Fibroblast of pulmonary artery (primary cell): ENCODE measurements around the gene ADH1B.
A peak's percentile ranks its signal among the peaks of the same experiment; 100 is the strongest.

Experiments
- DNase-seq: peaks from one replicate; pipeline ENCODE4 v3.0.0-alpha.2; 2010; ENCODE audit warnings: low read depth
- H3K4me3 ChIP-seq: replicated peaks from 2 replicates; pipeline ENCODE4 v1.5.1; 2011; ENCODE audit warnings: low read depth, mild to moderate bottlenecking, control low read depth, low read length, moderate library complexity
- CTCF ChIP-seq: IDR thresholded peaks from 2 replicates; pipeline ENCODE4 v1.5.1; 2011; ENCODE audit warnings: mild to moderate bottlenecking, control low read depth, low read length, inconsistent platforms; ENCODE audit errors: missing control alignments

The ADH1B gene

DNA sequence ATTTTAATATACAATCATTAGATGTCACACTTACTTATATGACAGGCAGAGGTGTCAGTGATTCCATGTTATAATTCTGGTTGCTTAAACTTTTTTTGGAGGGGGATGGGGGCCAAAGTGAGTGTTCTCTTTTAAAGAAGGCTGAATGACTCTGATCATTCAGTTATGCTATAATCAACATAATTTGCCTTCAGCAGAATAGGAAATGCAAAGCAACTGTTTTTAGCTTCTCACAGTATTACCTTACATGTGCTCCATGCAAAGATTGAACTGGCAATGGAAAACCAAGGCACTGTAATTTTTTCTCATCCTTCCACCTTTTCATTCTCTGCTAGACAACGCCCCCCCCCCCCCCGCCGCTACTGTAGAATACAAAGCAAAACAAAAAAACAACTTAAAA, 18.0 kb upstream of the ADH1B start:
- no peak for TF ChIP-seq CTCF
- no peak for DNase-seq
- no peak overlapping the region for H3K4me3 ChIP-seq

GRCh38 chr4:99336553-99336952, 15.4 kb upstream of the ADH1B start:
- no peak for TF ChIP-seq CTCF
- H3K4me3 ChIP-seq, result no peak overlapping the region
- DNase-seq, result no peak

- TF ChIP-seq CTCF, result no peak
- no peak overlapping the region for H3K4me3 ChIP-seq
- no peak for DNase-seq
Measured at GRCh38 chr4:99334880-99335279, 13.7 kb upstream of the ADH1B start.

DNA sequence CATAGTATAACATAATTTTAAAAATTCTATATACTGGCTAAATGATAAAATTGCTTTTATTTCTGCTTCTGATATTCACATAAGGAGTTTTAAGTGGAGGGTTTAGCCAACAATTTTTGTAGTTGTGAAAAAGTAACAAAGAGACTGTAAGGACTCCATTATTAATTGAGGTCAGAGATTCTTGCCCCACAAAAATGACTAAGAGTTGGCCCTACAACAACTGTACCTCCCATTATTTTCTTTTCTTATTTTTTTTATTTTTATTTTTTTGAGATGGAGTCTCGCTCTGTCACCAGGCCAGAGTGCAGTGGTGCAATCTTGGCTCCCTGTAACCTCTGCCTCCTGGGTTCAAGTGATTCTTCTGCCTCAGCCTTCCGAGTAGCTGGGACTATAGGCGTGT, 9.4 kb upstream of the ADH1B start:
- no peak for TF ChIP-seq CTCF
- no peak overlapping the region for H3K4me3 ChIP-seq
- no peak for DNase-seq

DNA sequence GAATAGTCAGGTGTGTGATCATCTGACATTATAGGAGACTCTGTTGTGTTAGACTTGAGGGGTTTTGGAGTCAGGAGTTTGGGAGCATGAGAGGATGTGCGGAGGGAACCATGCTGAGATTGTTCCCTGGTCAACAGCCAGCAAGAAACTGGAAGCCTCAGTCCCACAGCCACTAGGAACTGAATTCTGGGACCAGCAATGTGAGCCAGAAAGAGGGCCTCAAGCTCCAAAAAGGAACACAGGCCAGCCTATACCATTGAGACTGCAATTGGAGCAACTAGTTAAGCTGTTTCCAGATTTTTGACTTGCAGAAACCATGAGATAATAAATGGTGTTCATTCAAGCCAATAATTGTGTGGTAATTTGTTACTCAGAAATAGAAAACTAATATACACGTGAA, 8.7 kb upstream of the ADH1B start:
- DNase-seq, result no peak
- H3K4me3 ChIP-seq, result no peak overlapping the region
- no peak for TF ChIP-seq CTCF

DNA sequence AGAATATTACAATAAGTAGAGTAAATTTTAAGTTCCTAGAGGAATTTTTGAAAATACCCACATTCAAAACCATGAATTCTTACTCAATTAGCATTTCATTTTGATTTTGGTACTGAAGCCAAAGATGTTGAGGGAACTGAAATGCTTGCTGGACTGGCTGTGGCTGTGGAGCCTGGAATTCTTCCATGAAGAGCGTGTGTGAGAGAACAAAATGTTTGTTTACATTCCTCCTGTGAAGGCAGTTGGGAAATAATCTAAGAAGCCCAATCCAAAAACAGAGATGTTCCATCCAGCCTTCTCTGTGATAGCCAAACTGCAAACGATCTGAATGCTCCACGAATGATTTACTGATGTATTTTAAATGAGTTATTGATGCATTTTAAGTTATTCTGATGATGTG, 3.8 kb upstream of the ADH1B start:
- TF ChIP-seq CTCF, result no peak
- DNase-seq, result peak; percentile 86

GRCh38 chr4:99324361-99324760, 3.2 kb upstream of the ADH1B start:
- DNase-seq, result no peak
- H3K4me3 ChIP-seq, result no peak overlapping the region
- no peak for TF ChIP-seq CTCF

More for the DNA sequence above, 3.8 kb upstream of the ADH1B start:
- no peak overlapping the region for H3K4me3 ChIP-seq
